ENCODE measurements around the gene RNF213. TPM values are rescaled to one million over a fixed set of nuclear protein-coding genes. Genes with fewer than 3 reads are reported as not detected.

The RNF213 gene
- total RNA-seq, 1 experiment from 2014 or later: 70.5 TPM

DNA sequence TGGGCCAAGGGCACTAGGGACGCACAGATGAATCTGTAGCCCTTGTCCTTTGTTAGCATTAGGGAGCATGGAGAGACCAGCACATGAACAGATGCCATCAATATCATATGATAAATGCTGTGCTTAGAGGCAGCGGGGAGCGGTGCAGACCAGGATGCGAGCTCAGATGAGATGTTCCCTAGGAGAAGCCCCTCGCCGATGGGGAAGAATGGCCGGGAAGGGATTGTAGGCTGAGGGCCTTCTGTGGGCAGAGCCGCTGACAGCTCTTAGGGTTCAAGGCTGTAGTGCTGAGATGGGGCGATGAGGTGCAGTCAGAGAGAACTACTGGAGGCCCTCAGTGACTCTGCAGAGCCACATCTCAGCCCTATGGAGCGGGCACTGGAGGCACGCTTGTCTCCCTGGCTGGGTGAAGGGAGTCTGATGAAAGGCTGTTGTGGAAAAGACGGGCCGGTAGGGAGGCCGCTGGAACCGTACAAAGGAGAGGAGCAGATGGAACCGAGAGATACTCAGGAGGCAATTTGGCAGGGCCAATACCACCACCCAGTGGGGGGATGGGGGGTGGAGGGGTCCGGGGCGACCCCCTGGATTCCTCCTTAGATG is 88.0 kb downstream of the RNF213 start:
- ATAC-seq: no peak
- H3K4me1 Mint-ChIP-seq: no peaks in the 10 kb centered on the region
- H3K27ac Mint-ChIP-seq: peak overlapping the region; percentile 69; the same call in 1 of the 2 replicates
- H3K27me3 Mint-ChIP-seq (ENCODE audit: low read depth): no peaks in the 10 kb centered on the region
- H3K36me3 Mint-ChIP-seq: peaks cover 91% of the 10 kb centered on the region
- ChIA-PET CTCF (no interaction called here), POLR2A (no interaction called here)
- H3K4me3 Mint-ChIP-seq: no peak overlapping the region
- DNase-seq (ENCODE audit: low spot score): no peak
- no peaks in the 10 kb centered on the region for H3K9me3 Mint-ChIP-seq
- no peak for TF ChIP-seq ZNF219 (CRISPR knock-in tag; IDR thresholded peaks at IDR 0.05; ENCODE audit: borderline replicate concordance)
- no peak for TF ChIP-seq KAT7 (CRISPR knock-in tag; IDR thresholded peaks at IDR 0.05; ENCODE audit: borderline replicate concordance)
- no peak for TF ChIP-seq USF2 (CRISPR knock-in tag; IDR thresholded peaks at IDR 0.05)
- no peak for TF ChIP-seq CREM (CRISPR knock-in tag; IDR thresholded peaks at IDR 0.05)
- TF ChIP-seq, protein P1, sequence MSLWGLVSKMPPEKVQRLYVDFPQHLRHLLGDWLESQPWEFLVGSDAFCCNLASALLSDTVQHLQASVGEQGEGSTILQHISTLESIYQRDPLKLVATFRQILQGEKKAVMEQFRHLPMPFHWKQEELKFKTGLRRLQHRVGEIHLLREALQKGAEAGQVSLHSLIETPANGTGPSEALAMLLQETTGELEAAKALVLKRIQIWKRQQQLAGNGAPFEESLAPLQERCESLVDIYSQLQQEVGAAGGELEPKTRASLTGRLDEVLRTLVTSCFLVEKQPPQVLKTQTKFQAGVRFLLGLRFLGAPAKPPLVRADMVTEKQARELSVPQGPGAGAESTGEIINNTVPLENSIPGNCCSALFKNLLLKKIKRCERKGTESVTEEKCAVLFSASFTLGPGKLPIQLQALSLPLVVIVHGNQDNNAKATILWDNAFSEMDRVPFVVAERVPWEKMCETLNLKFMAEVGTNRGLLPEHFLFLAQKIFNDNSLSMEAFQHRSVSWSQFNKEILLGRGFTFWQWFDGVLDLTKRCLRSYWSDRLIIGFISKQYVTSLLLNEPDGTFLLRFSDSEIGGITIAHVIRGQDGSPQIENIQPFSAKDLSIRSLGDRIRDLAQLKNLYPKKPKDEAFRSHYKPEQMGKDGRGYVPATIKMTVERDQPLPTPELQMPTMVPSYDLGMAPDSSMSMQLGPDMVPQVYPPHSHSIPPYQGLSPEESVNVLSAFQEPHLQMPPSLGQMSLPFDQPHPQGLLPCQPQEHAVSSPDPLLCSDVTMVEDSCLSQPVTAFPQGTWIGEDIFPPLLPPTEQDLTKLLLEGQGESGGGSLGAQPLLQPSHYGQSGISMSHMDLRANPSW (CRISPR knock-in tag; conservative IDR thresholded peaks at IDR 0.05; ENCODE audit: low read depth): no peak
- TF ChIP-seq NR3C1 (CRISPR knock-in tag; conservative IDR thresholded peaks at IDR 0.05; ENCODE audit: low read depth): no peak
- TF ChIP-seq CBFB (CRISPR knock-in tag; IDR thresholded peaks at IDR 0.05; ENCODE audit: low read depth): no peak
- TF ChIP-seq SMAD3 (CRISPR knock-in tag; IDR thresholded peaks at IDR 0.05; ENCODE audit: borderline replicate concordance): no peak
- no peak for TF ChIP-seq ATF2 (CRISPR knock-in tag; IDR thresholded peaks at IDR 0.05; ENCODE audit: borderline replicate concordance, low read depth)
- TF ChIP-seq PRDM15 (CRISPR knock-in tag; IDR thresholded peaks at IDR 0.05): no peak
- no peak for TF ChIP-seq TEAD1 (CRISPR knock-in tag; IDR thresholded peaks at IDR 0.05)
- TF ChIP-seq SOX15 (CRISPR knock-in tag; IDR thresholded peaks at IDR 0.05): no peak
- TF ChIP-seq GABPB1 (CRISPR knock-in tag; IDR thresholded peaks at IDR 0.05): no peak
- TF ChIP-seq, protein P2, sequence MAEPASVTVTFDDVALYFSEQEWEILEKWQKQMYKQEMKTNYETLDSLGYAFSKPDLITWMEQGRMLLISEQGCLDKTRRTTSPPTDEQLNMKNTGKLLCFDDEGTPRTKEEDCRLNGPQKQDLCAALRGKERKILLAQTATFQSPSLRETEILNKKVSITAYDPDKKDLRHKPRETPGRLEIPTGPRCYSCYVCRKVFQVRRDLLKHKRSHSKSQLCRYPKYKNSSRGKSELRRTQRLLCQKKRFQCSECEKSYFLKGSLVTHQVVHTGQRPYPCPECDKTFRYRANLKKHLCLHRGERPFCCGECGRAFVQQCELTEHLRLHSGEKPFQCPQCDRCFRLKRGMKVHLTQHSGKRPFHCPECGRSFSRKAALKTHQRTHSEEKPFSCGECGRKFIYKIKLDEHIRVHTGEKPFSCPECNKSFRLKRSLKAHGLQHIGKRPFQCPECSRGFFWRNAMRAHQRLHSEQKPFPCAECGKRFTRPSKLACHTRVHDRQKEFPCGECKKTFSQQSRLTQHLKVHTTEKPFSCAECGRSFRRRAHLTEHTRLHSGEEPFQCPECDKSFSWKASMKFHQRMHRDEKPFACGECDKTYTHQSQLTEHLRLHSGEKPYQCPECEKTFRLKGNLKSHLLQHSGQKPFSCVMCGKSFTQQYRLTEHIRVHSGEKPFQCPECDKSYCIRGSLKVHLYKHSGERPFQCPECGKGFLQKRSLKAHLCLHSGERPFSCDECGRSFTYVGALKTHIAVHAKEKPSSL (CRISPR knock-in tag; conservative IDR thresholded peaks at IDR 0.05): no peak
- no peak for TF ChIP-seq NR2C2 (CRISPR knock-in tag; IDR thresholded peaks at IDR 0.05)
- TF ChIP-seq, protein P3, sequence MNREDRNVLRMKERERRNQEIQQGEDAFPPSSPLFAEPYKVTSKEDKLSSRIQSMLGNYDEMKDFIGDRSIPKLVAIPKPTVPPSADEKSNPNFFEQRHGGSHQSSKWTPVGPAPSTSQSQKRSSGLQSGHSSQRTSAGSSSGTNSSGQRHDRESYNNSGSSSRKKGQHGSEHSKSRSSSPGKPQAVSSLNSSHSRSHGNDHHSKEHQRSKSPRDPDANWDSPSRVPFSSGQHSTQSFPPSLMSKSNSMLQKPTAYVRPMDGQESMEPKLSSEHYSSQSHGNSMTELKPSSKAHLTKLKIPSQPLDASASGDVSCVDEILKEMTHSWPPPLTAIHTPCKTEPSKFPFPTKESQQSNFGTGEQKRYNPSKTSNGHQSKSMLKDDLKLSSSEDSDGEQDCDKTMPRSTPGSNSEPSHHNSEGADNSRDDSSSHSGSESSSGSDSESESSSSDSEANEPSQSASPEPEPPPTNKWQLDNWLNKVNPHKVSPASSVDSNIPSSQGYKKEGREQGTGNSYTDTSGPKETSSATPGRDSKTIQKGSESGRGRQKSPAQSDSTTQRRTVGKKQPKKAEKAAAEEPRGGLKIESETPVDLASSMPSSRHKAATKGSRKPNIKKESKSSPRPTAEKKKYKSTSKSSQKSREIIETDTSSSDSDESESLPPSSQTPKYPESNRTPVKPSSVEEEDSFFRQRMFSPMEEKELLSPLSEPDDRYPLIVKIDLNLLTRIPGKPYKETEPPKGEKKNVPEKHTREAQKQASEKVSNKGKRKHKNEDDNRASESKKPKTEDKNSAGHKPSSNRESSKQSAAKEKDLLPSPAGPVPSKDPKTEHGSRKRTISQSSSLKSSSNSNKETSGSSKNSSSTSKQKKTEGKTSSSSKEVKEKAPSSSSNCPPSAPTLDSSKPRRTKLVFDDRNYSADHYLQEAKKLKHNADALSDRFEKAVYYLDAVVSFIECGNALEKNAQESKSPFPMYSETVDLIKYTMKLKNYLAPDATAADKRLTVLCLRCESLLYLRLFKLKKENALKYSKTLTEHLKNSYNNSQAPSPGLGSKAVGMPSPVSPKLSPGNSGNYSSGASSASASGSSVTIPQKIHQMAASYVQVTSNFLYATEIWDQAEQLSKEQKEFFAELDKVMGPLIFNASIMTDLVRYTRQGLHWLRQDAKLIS (CRISPR knock-in tag; IDR thresholded peaks at IDR 0.05; ENCODE audit: borderline replicate concordance): no peak
- TF ChIP-seq, protein P4, sequence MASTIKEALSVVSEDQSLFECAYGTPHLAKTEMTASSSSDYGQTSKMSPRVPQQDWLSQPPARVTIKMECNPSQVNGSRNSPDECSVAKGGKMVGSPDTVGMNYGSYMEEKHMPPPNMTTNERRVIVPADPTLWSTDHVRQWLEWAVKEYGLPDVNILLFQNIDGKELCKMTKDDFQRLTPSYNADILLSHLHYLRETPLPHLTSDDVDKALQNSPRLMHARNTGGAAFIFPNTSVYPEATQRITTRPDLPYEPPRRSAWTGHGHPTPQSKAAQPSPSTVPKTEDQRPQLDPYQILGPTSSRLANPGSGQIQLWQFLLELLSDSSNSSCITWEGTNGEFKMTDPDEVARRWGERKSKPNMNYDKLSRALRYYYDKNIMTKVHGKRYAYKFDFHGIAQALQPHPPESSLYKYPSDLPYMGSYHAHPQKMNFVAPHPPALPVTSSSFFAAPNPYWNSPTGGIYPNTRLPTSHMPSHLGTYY (CRISPR knock-in tag; IDR thresholded peaks at IDR 0.05): no peak
- TF ChIP-seq ELF4 (CRISPR knock-in tag; IDR thresholded peaks at IDR 0.05; ENCODE audit: low read depth): no peak

All from WTC11 (cell line).